GM21825 (cell line): Measurements from ENCODE around the gene PRELP.
"Not testable (repeated sequence)": the region's sequence is repeated elsewhere in the genome, so short reads cannot be mapped to it uniquely, and the experiment has no call there.

ENCODE experiments used
- ATAC-seq: cut with Tn5 transposase; IDR thresholded peaks from one replicate; pipeline ENCODE4 v1.9.1; 2021; ENCODE audit warnings: mild to moderate bottlenecking, moderate library complexity; ENCODE audit not compliant: unreplicated experiment

PRELP gene

GRCh38 chr1:203453016-203453415 is 22.6 kb upstream of the PRELP start:
- ATAC-seq: no peak

GRCh38 chr1:203453616-203454015 is 22.0 kb upstream of the PRELP start:
- ATAC-seq: no peak

- no peak for ATAC-seq
Observed at GRCh38 chr1:203454986-203455471, 20.6 kb upstream of the PRELP start.

GRCh38 chr1:203455706-203456105 is 19.9 kb upstream of the PRELP start:
- ATAC-seq: no peak

- no peak for ATAC-seq
Observed at GRCh38 chr1:203456577-203456976, 19.0 kb upstream of the PRELP start.

- ATAC-seq: no peak
Observed at GRCh38 chr1:203458078-203458477, 17.5 kb upstream of the PRELP start.

GRCh38 chr1:203459671-203460201 is 15.9 kb upstream of the PRELP start:
- no peak for ATAC-seq

GRCh38 chr1:203461717-203462116 is 13.9 kb upstream of the PRELP start:
- no peak for ATAC-seq

- no peak for ATAC-seq
Observed at GRCh38 chr1:203462143-203462542, 13.5 kb upstream of the PRELP start.

- ATAC-seq: no peak
Observed at GRCh38 chr1:203462878-203463277, 12.7 kb upstream of the PRELP start.

- no peak for ATAC-seq
Observed at GRCh38 chr1:203463469-203464062, 12.0 kb upstream of the PRELP start.

GRCh38 chr1:203464226-203464625 is 11.4 kb upstream of the PRELP start:
- no peak for ATAC-seq

GRCh38 chr1:203464743-203465142 is 10.9 kb upstream of the PRELP start:
- no peak for ATAC-seq

GRCh38 chr1:203465146-203465798 is 10.3 kb upstream of the PRELP start:
- ATAC-seq: no peak

GRCh38 chr1:203465948-203466347 is 9.7 kb upstream of the PRELP start:
- no peak for ATAC-seq

- not testable (repeated sequence) for ATAC-seq
Observed at GRCh38 chr1:203466906-203467549, 8.6 kb upstream of the PRELP start.

GRCh38 chr1:203467550-203467921 is 8.1 kb upstream of the PRELP start:
- ATAC-seq: no peak

- no peak for ATAC-seq
Observed at GRCh38 chr1:203468326-203468725, 7.3 kb upstream of the PRELP start.

GRCh38 chr1:203470240-203470639 is 5.4 kb upstream of the PRELP start:
- ATAC-seq: no peak

GRCh38 chr1:203471841-203472240 is 3.8 kb upstream of the PRELP start:
- ATAC-seq: no peak

GRCh38 chr1:203473281-203473680 is 2.3 kb upstream of the PRELP start:
- ATAC-seq: no peak

- no peak for ATAC-seq
Observed at GRCh38 chr1:203473781-203474305, 1.8 kb upstream of the PRELP start.
